ENCODE results near the gene HDHD5. TPM values are rescaled to one million over a fixed set of nuclear protein-coding genes. Genes with fewer than 3 reads are reported as not detected.

HDHD5 gene
- total and polyA plus RNA-seq, 4 donors = 13.2 to 46.1 (median 35.9) TPM

GRCh38 chr22:17130199-17130598 lies 28.9 kb downstream of the HDHD5 start:
- TF ChIP-seq HNF4A (conservative IDR thresholded peaks at IDR 0.05) = no peak
- no peak for TF ChIP-seq RAD21 (IDR thresholded peaks at IDR 0.05)
- no peak for TF ChIP-seq FOXA1 (IDR thresholded peaks at IDR 0.05)
- TF ChIP-seq MAX (IDR thresholded peaks at IDR 0.05) = no peak
- TF ChIP-seq CTCF (IDR thresholded peaks at IDR 0.05; ENCODE audit: low read depth, low read length, missing input control) = no peak
- TF ChIP-seq REST (IDR thresholded peaks at IDR 0.05) = no peak
- TF ChIP-seq NR2F2 (IDR thresholded peaks at IDR 0.05) = no peak
- no peak for TF ChIP-seq FOXA2 (IDR thresholded peaks at IDR 0.05)
- TF ChIP-seq TAF1 (conservative IDR thresholded peaks at IDR 0.05) = no peak
- TF ChIP-seq HNF4G (IDR thresholded peaks at IDR 0.05) = no peak
- no peak for TF ChIP-seq ATF3 (IDR thresholded peaks at IDR 0.05)
- no peak for TF ChIP-seq RXRA (IDR thresholded peaks at IDR 0.05)
- TF ChIP-seq JUND (IDR thresholded peaks at IDR 0.05) = no peak
- TF ChIP-seq SP1 (IDR thresholded peaks at IDR 0.05) = no peak
- no peak for TF ChIP-seq EGR1 (IDR thresholded peaks at IDR 0.05; ENCODE audit: low read depth in 2 of 2)
- TF ChIP-seq YY1 (IDR thresholded peaks at IDR 0.05) = no peak
- TF ChIP-seq GABPA (IDR thresholded peaks at IDR 0.05 in 1 of 2, conservative IDR thresholded peaks at IDR 0.05 in 1 of 2) = no peak
- WGBS = 93% methylated on average over 1 of the region's 1 CpG

GRCh38 chr22:17121233-17122195 lies 37.6 kb downstream of the HDHD5 start, which contains the start of gene TMEM121B:
Gene TMEM121B (minus strand): TSS chr22:17121360. CDS start chr22:17121127, 233 bp downstream.
- Histone ChIP-seq H3K4me1 (ENCODE audit: control insufficient read depth in 4 of 4, insufficient read depth in 4 of 4, low read length in 3 of 4) (peaks cover 7 to 19% (median 13%) of the 10 kb centered on the region in 4 donors), H3K9ac (ENCODE audit: low read depth in 1 of 2, low read length in 2 of 2) (no peak within 1 kb of the TSS), H3K9me3 (ENCODE audit: control insufficient read depth in 4 of 4, low read length in 3 of 4) (no peaks in the 10 kb centered on the region), H3K36me3 (ENCODE audit: control insufficient read depth in 4 of 4, insufficient read depth in 3 of 4, low read depth in 1 of 4, low read length in 3 of 4) (no peaks in the 10 kb centered on the region), H3K4me3 (ENCODE audit: low read depth in 1 of 3, low read length in 3 of 3) (peak within 1 kb of the TSS in 2 of 3 donors; percentile 12 to 67), H3K27me3 (ENCODE audit: control insufficient read depth in 4 of 4, insufficient read depth in 4 of 4, low read length in 3 of 4) (peaks cover 0 to 7% (median 4%) of the 10 kb centered on the region in 4 donors), H3K27ac (ENCODE audit: low read depth in 1 of 2, low read length in 2 of 2) (no peak within 1 kb of the TSS)
- 9% methylated on average over 69 of the region's 69 CpGs for WGBS
- no peak for DNase-seq (ENCODE audit: low spot score)
- TF ChIP-seq ATF3 (IDR thresholded peaks at IDR 0.05) (no peak), CTCF (IDR thresholded peaks at IDR 0.05; ENCODE audit: low read depth, low read length, missing input control) (no peak), NR2F2 (IDR thresholded peaks at IDR 0.05) (no peak), GABPA (IDR thresholded peaks at IDR 0.05 in 1 of 2, conservative IDR thresholded peaks at IDR 0.05 in 1 of 2) (no peak)

More at GRCh38 chr22:17130199-17130598, 28.9 kb downstream of the HDHD5 start:
- no peaks in the 10 kb centered on the region for H3K27me3 ChIP-seq (ENCODE audit: control insufficient read depth in 4 of 4, insufficient read depth in 4 of 4, low read length in 3 of 4)
- H3K9me3 ChIP-seq (ENCODE audit: control insufficient read depth in 4 of 4, low read length in 3 of 4) = no peaks in the 10 kb centered on the region
- H3K4me3 ChIP-seq (ENCODE audit: low read depth in 1 of 3, low read length in 3 of 3) = no peak overlapping the region
- no peak overlapping the region for H3K9ac ChIP-seq (ENCODE audit: low read depth in 1 of 2, low read length in 2 of 2)
- H3K36me3 ChIP-seq (ENCODE audit: control insufficient read depth in 4 of 4, insufficient read depth in 3 of 4, low read depth in 1 of 4, low read length in 3 of 4) = peaks cover 0 to under 1% (median 0%) of the 10 kb centered on the region in 4 donors
- no peaks in the 10 kb centered on the region for H3K4me1 ChIP-seq (ENCODE audit: control insufficient read depth in 4 of 4, insufficient read depth in 4 of 4, low read length in 3 of 4)
- no peak overlapping the region for H3K27ac ChIP-seq (ENCODE audit: low read depth in 1 of 2, low read length in 2 of 2)
- DNase-seq (ENCODE audit: low spot score) = no peak

Data from liver (tissue), 9 donors.